Esophagus muscularis mucosa (tissue), 4 donors: ENCODE measurements around the gene RNF220. TPM values are rescaled to one million over a fixed set of nuclear protein-coding genes. Genes with fewer than 3 reads are reported as not detected.
"Not testable (repeated sequence)": the region's sequence is repeated elsewhere in the genome, so short reads cannot be mapped to it uniquely, and the experiment has no call there.

Source experiments
- DNase-seq: peaks from one replicate; pipeline ENCODE4 v3.0.0-alpha.2; 2017; ENCODE audit errors: extremely low spot score
- H3K27ac ChIP-seq, 4 donors: fragments of 200-600 bp; sonication (generic); replicated peaks in 1 of 4; 1 replicate in 3 of 4; 2 replicates in 1 of 4; pipeline ENCODE4 v1.5.1; 2016 to 2019; ENCODE audit warnings: mild to moderate bottlenecking in 1 of 4
- H3K27me3 ChIP-seq, 4 donors: fragments of 200-600 bp; sonication (generic); one replicate each; pipeline versions ENCODE4 v1.5.1 to v1.6.0; 2016 to 2019
- H3K36me3 ChIP-seq, 4 donors: fragments of 200-600 bp; sonication (generic); one replicate each; pipeline ENCODE4 v1.5.1; 2016 to 2019
- H3K4me1 ChIP-seq, 4 donors: fragments of 200-600 bp; sonication (generic); one replicate each; pipeline ENCODE4 v1.5.1; 2016 to 2019
- H3K4me3 ChIP-seq, 4 donors: fragments of 200-600 bp; sonication (generic); 1 replicate in 2 of 4; 2 replicates in 2 of 4; pipeline ENCODE4 v1.5.1; 2016 to 2019; ENCODE audit warnings: mild to moderate bottlenecking in 4 of 4, moderate library complexity in 1 of 4
- H3K9me3 ChIP-seq, 4 donors: fragments of 200-600 bp; sonication (generic); 1 replicate in 3 of 4; 2 replicates in 1 of 4; pipeline ENCODE4 v1.5.1; 2016 to 2019
- EP300 ChIP-seq: sonication (generic); formaldehyde crosslinking; IDR thresholded peaks from one replicate; pipeline ENCODE4 v1.6.1; 2017; ENCODE audit warnings: antibody characterized with exemption
- POLR2A ChIP-seq: fragments of 450-650 bp; IDR thresholded peaks from one replicate; pipeline ENCODE4 v1.6.1; 2017; ENCODE audit warnings: antibody characterized with exemption, moderate library complexity, mild to moderate bottlenecking, low read depth
- POLR2AphosphoS5 ChIP-seq, 2 donors: sonication (generic); formaldehyde crosslinking; IDR thresholded peaks; one replicate each; pipeline ENCODE4 v1.6.1; 2017; ENCODE audit warnings: antibody characterized with exemption in 2 of 2
- WGBS: methylation state at CpG from one replicate; pipeline ENCODE4 v1.1.5; 2018; 5-methylcytosine and 5-hydroxymethylcytosine counted together
- intact Hi-C: fragments of 100-400 bp; cut with DNase I; formaldehyde crosslinking; loops from one replicate; pipeline ENCODE4 v1.15.1; 2023
- total RNA-seq, 4 donors: library from RNA; depleted of rRNA; stranded (reverse); fragments of >200 nt; gene quantifications; one replicate each; pipeline versions ENCODE4 v1.1.0 to v1.2.1, GENCODE V29; 2016
- TF ChIP-seq, protein P1 (sequence below), 3 experiments: fragments of 200-600 bp in 2 of 3; fragments of 450-650 bp in 1 of 3; sonication (generic) in 2 of 3; IDR thresholded peaks; one replicate each; pipeline ENCODE4 v1.5.1; 2017 to 2019; ENCODE audit warnings: antibody characterized with exemption in 3 of 3, mild to moderate bottlenecking in 2 of 3, moderate library complexity in 1 of 3

Gene RNF220
- total RNA-seq, 4 donors from 2014 or later: 112 to 157 (median 126) TPM

DNA sequence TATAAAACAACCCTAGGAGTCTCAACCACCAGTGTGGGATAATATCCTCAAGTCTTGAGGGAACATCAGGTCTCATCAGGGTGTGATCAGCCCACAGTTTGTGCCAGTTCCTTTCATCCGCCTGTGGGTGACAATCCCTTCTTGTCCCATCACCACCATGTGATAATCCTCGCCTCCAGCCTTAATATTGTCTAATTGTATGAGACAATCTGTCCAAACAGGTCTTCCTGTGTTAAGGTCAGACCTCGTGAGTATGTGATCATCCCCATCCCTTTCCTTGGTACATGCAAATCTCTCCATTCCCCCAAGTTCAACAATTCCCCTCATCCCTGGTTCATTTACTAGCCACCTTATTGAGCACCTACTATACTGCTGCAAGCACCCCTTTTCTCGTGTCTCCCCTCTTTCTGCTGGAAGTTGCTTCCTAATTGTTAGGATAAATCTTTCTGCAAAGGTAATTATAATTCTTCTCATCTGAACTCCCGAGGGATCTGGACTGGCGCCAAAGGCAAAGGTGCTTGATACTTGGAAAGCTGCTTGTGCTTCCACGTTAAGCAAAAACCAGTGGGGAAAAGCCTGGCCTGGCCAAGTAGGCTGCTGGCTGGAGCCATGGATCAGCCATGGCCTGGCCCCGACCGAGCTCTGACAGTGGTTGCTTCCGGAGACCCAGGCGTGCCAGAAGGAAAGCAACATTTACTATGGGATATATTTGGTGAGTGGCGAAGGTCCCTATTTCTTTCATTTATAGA lies 92.5 kb downstream of the RNF220 start:
- intact Hi-C loops: no loop called here
- DNase-seq: no peak
- peaks cover 11 to 20% (median 15%) of the 10 kb centered on the region in 4 donors for H3K4me1 ChIP-seq
- H3K36me3 ChIP-seq: no peaks in the 10 kb centered on the region
- whole genome bisulfite sequencing: 82% methylated on average over 12 of the region's 12 CpGs
- no peak overlapping the region for H3K27ac ChIP-seq
- H3K27me3 ChIP-seq: peaks cover 0 to 22% (median 0%) of the 10 kb centered on the region in 4 donors
- no peak overlapping the region for H3K4me3 ChIP-seq
- TF ChIP-seq EP300: no peak
- no peak for TF ChIP-seq POLR2AphosphoS5 (IDR thresholded peaks at IDR 0.05)
- TF ChIP-seq POLR2A: no peak
- TF ChIP-seq, protein P1, sequence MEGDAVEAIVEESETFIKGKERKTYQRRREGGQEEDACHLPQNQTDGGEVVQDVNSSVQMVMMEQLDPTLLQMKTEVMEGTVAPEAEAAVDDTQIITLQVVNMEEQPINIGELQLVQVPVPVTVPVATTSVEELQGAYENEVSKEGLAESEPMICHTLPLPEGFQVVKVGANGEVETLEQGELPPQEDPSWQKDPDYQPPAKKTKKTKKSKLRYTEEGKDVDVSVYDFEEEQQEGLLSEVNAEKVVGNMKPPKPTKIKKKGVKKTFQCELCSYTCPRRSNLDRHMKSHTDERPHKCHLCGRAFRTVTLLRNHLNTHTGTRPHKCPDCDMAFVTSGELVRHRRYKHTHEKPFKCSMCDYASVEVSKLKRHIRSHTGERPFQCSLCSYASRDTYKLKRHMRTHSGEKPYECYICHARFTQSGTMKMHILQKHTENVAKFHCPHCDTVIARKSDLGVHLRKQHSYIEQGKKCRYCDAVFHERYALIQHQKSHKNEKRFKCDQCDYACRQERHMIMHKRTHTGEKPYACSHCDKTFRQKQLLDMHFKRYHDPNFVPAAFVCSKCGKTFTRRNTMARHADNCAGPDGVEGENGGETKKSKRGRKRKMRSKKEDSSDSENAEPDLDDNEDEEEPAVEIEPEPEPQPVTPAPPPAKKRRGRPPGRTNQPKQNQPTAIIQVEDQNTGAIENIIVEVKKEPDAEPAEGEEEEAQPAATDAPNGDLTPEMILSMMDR (IDR thresholded peaks at IDR 0.05): no peak
- H3K9me3 ChIP-seq: no peaks in the 10 kb centered on the region

DNA sequence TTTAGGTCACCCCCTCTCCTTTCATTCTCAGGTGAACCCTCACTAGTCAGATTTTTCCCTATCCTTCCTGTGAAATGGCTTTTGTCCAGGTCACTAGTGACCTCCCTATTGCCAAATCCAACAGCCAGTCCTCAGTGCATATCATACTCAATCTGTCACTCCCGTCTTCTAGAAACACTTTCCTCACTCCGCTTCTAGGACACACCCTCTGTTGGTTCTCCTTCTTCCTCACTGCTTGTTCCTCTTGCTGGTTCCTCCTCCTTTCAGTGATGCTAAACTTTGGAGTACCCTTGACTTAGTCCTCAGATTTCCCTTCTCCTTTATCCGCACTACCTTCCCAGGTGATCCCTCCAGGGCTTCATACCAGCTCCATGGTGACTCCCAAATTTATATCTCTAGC lies 94.3 kb downstream of the RNF220 start:
- WGBS: 87% methylated on average over 3 of the region's 3 CpGs

DNA sequence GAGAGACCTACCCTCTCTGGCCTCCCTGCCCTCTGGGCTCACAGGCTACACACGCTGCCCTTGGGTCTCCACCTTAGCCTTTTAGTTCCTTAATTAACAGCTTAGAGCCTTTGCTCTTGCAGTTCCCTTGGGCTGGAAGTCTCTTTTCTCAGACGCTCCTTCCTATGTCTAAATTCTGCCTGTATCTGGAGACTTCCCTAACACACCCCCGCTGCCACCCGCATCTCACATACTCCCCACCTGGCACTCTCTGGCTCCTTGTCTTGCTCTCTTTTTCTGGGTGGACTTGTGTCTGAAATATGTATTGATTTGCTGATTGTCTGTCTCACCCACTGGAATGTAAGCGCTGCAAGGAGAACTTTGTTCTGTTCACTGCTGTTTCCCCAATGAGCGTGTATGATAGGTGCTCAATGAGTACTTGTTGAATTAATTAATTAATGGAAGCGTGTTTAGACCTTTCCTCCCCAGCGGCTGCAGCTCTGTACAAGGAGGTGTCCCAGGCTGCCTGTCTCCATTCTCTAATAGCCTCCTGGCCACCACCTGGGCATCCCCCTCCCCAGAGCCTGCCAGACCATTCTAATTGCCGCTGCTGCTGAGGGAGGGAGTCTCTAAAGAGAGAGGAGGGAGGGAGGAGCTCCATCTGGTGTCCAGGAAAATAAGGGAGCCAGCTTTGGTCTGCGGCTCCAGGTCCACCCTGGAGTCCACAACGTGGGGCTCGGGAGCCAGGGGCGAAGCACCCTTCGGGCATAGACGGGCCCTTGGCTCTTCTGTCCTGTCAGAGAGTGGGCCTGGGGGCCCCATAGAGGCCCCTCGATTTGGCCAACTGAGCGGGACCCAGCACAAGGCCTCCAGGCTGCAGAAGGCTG lies 95.4 kb downstream of the RNF220 start:
- peaks cover 11 to 21% (median 18%) of the 10 kb centered on the region in 4 donors for H3K4me1 ChIP-seq
- H3K9me3 ChIP-seq: no peaks in the 10 kb centered on the region
- H3K4me3 ChIP-seq: peak overlapping the region in 1 of 4 donors; percentile 18
- TF ChIP-seq POLR2AphosphoS5 (IDR thresholded peaks at IDR 0.05): no peak
- TF ChIP-seq, protein P1 (IDR thresholded peaks at IDR 0.05): peak; percentile 27 to 41 (median 34)
- WGBS: 51% methylated on average over 13 of the region's 17 CpGs
- DNase-seq: no peak
- peaks cover 0 to 19% (median 0%) of the 10 kb centered on the region in 4 donors for H3K27me3 ChIP-seq
- intact Hi-C loops: no loop called here
- no peaks in the 10 kb centered on the region for H3K36me3 ChIP-seq
- no peak overlapping the region for H3K27ac ChIP-seq

More for the DNA sequence above, 94.3 kb downstream of the RNF220 start:
- no peak for TF ChIP-seq POLR2A
- no peak for TF ChIP-seq POLR2AphosphoS5 (IDR thresholded peaks at IDR 0.05)
- TF ChIP-seq, protein P1 (IDR thresholded peaks at IDR 0.05): no peak
- TF ChIP-seq EP300: no peak
- Histone ChIP-seq H3K36me3 (no peaks in the 10 kb centered on the region), H3K27me3 (peaks cover 0 to 22% (median 0%) of the 10 kb centered on the region in 4 donors), H3K9me3 (no peaks in the 10 kb centered on the region), H3K4me3 (no peak overlapping the region), H3K27ac (no peak overlapping the region), H3K4me1 (peaks cover 11 to 20% (median 15%) of the 10 kb centered on the region in 4 donors)
- intact Hi-C loops: no loop called here
- DNase-seq: no peak

DNA sequence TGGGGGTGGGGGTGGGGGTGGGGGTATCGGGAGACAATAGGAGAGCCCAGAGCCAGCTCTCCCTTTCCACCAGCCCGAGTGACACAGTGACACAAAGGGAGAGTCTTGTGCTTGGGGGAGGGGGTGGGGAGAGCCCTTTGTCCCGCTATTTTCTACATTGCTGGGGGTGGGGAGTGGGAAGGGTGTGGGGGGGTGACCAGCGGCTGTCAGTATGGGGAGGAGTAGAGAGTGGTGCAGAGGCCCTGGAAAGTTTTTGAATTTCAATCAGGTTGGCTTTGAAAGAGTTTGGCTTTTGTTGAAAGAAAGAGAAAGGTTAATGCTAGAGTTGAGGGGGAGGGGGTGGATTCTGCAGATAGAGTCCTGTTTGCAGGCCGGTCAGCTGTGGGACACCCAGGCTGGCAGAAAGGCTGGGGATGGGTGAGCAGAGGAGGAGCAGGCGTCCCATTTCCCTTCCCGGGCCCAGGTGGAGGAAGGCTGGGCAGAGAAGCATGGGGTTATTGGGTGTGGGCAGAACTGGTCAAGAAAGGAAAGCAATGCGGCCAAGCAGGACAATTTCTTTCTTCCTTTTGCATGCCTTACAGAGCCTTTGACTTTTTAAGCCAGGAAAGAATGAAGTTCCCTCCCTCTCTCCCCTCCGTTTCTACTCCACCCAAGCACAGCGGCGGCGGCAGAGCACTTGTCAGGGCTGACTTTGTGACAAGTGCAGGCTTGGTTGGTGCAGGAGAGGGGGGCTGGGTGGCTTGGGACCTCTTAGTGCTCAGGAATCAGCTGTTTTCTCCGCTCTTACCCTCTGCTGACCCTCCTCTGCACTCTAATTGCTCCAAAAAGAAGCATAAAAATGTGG lies 96.2 kb downstream of the RNF220 start:
- peak overlapping the region in 1 of 4 donors; percentile 18 for H3K4me3 ChIP-seq
- H3K4me1 ChIP-seq: peaks cover 11 to 21% (median 18%) of the 10 kb centered on the region in 4 donors
- H3K27ac ChIP-seq: no peak overlapping the region
- peaks cover 0 to 23% (median 0%) of the 10 kb centered on the region in 4 donors for H3K27me3 ChIP-seq
- no peaks in the 10 kb centered on the region for H3K36me3 ChIP-seq
- no peak for DNase-seq
- 62% methylated on average over 13 of the region's 13 CpGs for WGBS
- intact Hi-C loops: no loop called here
- TF ChIP-seq, protein P1 (IDR thresholded peaks at IDR 0.05): no peak
- TF ChIP-seq EP300 (no peak), POLR2AphosphoS5 (IDR thresholded peaks at IDR 0.05) (no peak), POLR2A (no peak)
- H3K9me3 ChIP-seq: no peaks in the 10 kb centered on the region

DNA sequence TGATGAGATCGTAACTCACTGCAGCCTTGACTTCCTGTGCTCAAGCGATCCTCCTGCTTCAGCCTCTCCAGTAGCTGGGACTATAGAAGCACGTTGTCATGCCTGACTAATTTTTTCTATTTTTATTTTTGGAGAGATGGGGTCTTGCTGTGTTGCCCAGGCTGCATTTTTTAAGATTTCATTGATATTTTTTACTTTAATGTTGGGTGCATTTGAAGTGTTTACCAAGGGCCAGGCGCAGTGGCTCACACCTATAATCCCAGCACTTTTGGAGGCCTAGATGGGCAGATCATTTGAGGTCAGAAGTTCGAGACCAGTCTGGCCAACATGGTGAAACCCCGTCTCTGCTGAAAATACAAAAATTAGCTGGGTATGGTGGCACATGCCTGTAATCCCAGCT lies 97.8 kb downstream of the RNF220 start:
- WGBS: 93% methylated on average over 6 of the region's 6 CpGs
- peaks cover 11 to 21% (median 18%) of the 10 kb centered on the region in 4 donors for H3K4me1 ChIP-seq
- DNase-seq, H3K9me3 ChIP-seq, H3K27ac ChIP-seq, H3K36me3 ChIP-seq, intact Hi-C loops, H3K4me3 ChIP-seq: not testable (repeated sequence)
- H3K27me3 ChIP-seq: peaks cover 0 to 36% (median 0%) of the 10 kb centered on the region in 4 donors
